Activated T-helper 2 cell treated with anti-CD3 and anti-CD28 coated beads, Interferon-gamma antibody, Interleukin-2, Interleukin-4, amounts not matched to agents 10 μg/mL and 5 μg/mL and 100 μg/mL, durations not matched to agents 14 hours and 24 hours and 36 hours (primary cell): ENCODE data around the gene PPP1R7. TPM values are rescaled to one million over a fixed set of nuclear protein-coding genes. Genes with fewer than 3 reads are reported as not detected.

Experiments used
- DNase-seq: peaks from one replicate; pipeline ENCODE4 v3.0.0; 2021; ENCODE audit warnings: low spot score
- H3K27ac Mint-ChIP-seq: one replicate; pipeline ENCODE4 v1.8.0; 2021; ENCODE audit warnings: mixed read lengths
- H3K27me3 Mint-ChIP-seq: one replicate; pipeline ENCODE4 v1.8.0; 2021; ENCODE audit warnings: low read depth, mixed read lengths
- H3K36me3 Mint-ChIP-seq: one replicate; pipeline ENCODE4 v1.8.0; 2021; ENCODE audit warnings: low read depth, mixed read lengths
- H3K4me1 Mint-ChIP-seq: one replicate; pipeline ENCODE4 v1.8.0; 2021; ENCODE audit warnings: low read depth, mixed read lengths
- H3K4me3 Mint-ChIP-seq: one replicate; pipeline ENCODE4 v1.8.0; 2021; ENCODE audit warnings: low read depth, mild to moderate bottlenecking, moderate library complexity, mixed read lengths
- H3K9me3 Mint-ChIP-seq: one replicate; pipeline ENCODE4 v1.8.0; 2021; ENCODE audit warnings: mixed read lengths
- intact Hi-C: fragments of 100-400 bp; cut with micrococcal nuclease; formaldehyde crosslinking; loops from one replicate; pipeline ENCODE4 v1.15.1; 2023
- total RNA-seq: library from RNA; stranded (reverse); gene quantifications from 2 replicates; pipeline ENCODE4 v1.2.3, GENCODE V29; 2022

The PPP1R7 gene
- total RNA-seq, 1 donor from 2014 or later: 101 TPM

- no peaks in the 10 kb centered on the region for H3K9me3 Mint-ChIP-seq
- H3K27ac Mint-ChIP-seq: peak overlapping the region; percentile 60
- DNase-seq: no peak
- H3K36me3 Mint-ChIP-seq: peaks cover 25% of the 10 kb centered on the region
- H3K4me1 Mint-ChIP-seq: peaks cover 40% of the 10 kb centered on the region
- intact Hi-C loops: loop anchor here (1.0 to 10.0 kb wide), 3 partner anchors 205 to 586 kb away; partner anchors contain the start of genes ATG4B, DUSP28, FARP2 and RNPEPL1
- H3K27me3 Mint-ChIP-seq: no peaks in the 10 kb centered on the region
- H3K4me3 Mint-ChIP-seq: peak overlapping the region; percentile 96
These were observed 628 bp downstream of the PPP1R7 start for GRCh38 chr2:241150660-241151530.

- intact Hi-C loops: loop anchor here (10.0 kb wide), 2 partner anchors 483 to 587 kb away; partner anchors contain the start of genes ATG4B, DUSP28, RNPEPL1 and THAP4
- Mint-ChIP-seq H3K9me3 (no peaks in the 10 kb centered on the region), H3K27me3 (no peaks in the 10 kb centered on the region), H3K4me1 (peaks cover 40% of the 10 kb centered on the region), H3K27ac (peak overlapping the region; percentile 1), H3K4me3 (peak overlapping the region; percentile 96), H3K36me3 (peaks cover 28% of the 10 kb centered on the region)
- DNase-seq: no peak
These were observed 1.8 kb downstream of the PPP1R7 start for GRCh38 chr2:241151934-241152660.

- no peak for DNase-seq
- H3K4me3 Mint-ChIP-seq: no peak overlapping the region
- H3K27me3 Mint-ChIP-seq: no peaks in the 10 kb centered on the region
- peak overlapping the region; percentile 71 for H3K27ac Mint-ChIP-seq
- H3K36me3 Mint-ChIP-seq: peaks cover 42% of the 10 kb centered on the region
- no peaks in the 10 kb centered on the region for H3K9me3 Mint-ChIP-seq
- intact Hi-C loops: loop anchor here (10.0 kb wide), 2 partner anchors 481 to 589 kb away; partner anchors contain the start of genes ATG4B, DUSP28, RNPEPL1 and THAP4
- peaks cover 31% of the 10 kb centered on the region for H3K4me1 Mint-ChIP-seq
These were observed 3.3 kb downstream of the PPP1R7 start for GRCh38 chr2:241153616-241154015.

GRCh38 chr2:241154915-241155314 lies 4.6 kb downstream of the PPP1R7 start:
- H3K4me3 Mint-ChIP-seq: no peak overlapping the region
- no peaks in the 10 kb centered on the region for H3K9me3 Mint-ChIP-seq
- intact Hi-C loops: loop anchor here (10.0 kb wide), 2 partner anchors 480 to 590 kb away; partner anchors contain the start of genes ATG4B, DUSP28, RNPEPL1 and THAP4
- peaks cover 31% of the 10 kb centered on the region for H3K4me1 Mint-ChIP-seq
- no peak for DNase-seq
- peaks cover 54% of the 10 kb centered on the region for H3K36me3 Mint-ChIP-seq
- no peaks in the 10 kb centered on the region for H3K27me3 Mint-ChIP-seq
- H3K27ac Mint-ChIP-seq: peak overlapping the region; percentile 75

- Mint-ChIP-seq H3K4me3 (no peak overlapping the region), H3K27me3 (no peaks in the 10 kb centered on the region), H3K27ac (peak overlapping the region; percentile 17), H3K36me3 (peaks cover 58% of the 10 kb centered on the region), H3K4me1 (peaks cover 27% of the 10 kb centered on the region), H3K9me3 (no peaks in the 10 kb centered on the region)
- intact Hi-C loops: loop anchor here (10.0 kb wide), 2 partner anchors 479 to 591 kb away; partner anchors contain the start of genes ATG4B, DUSP28, RNPEPL1 and THAP4
- no peak for DNase-seq
These were observed 5.7 kb downstream of the PPP1R7 start for GRCh38 chr2:241155936-241156335.

GRCh38 chr2:241156971-241157441 lies 6.7 kb downstream of the PPP1R7 start:
- Mint-ChIP-seq H3K9me3 (no peaks in the 10 kb centered on the region), H3K4me1 (peaks cover 17% of the 10 kb centered on the region), H3K4me3 (no peak overlapping the region), H3K36me3 (peaks cover 63% of the 10 kb centered on the region), H3K27me3 (no peaks in the 10 kb centered on the region), H3K27ac (no peak overlapping the region)
- intact Hi-C loops: loop anchor here (10.0 kb wide), 2 partner anchors 478 to 592 kb away; partner anchors contain the start of genes ATG4B, DUSP28, RNPEPL1 and THAP4
- DNase-seq: no peak

- intact Hi-C loops: loop anchor here (10.0 kb wide), 2 partner anchors 477 to 593 kb away; partner anchors contain the start of genes ATG4B, DUSP28, RNPEPL1 and THAP4
- Mint-ChIP-seq H3K27me3 (no peaks in the 10 kb centered on the region), H3K4me1 (peaks cover 11% of the 10 kb centered on the region), H3K27ac (peak overlapping the region; percentile 47), H3K36me3 (peaks cover 61% of the 10 kb centered on the region), H3K4me3 (no peak overlapping the region), H3K9me3 (no peaks in the 10 kb centered on the region)
- no peak for DNase-seq
These were observed 7.7 kb downstream of the PPP1R7 start for GRCh38 chr2:241157841-241158545.

- intact Hi-C loops: loop anchor here (10.0 kb wide), 2 partner anchors 476 to 594 kb away; partner anchors contain the start of genes ATG4B, DUSP28, RNPEPL1 and THAP4
- Mint-ChIP-seq H3K27ac (peak overlapping the region; percentile 47), H3K27me3 (no peaks in the 10 kb centered on the region), H3K36me3 (peaks cover 61% of the 10 kb centered on the region), H3K9me3 (no peaks in the 10 kb centered on the region), H3K4me3 (no peak overlapping the region), H3K4me1 (peaks cover 5% of the 10 kb centered on the region)
- no peak for DNase-seq
These were observed 8.3 kb downstream of the PPP1R7 start for GRCh38 chr2:241158546-241158900.

- Mint-ChIP-seq H3K27ac (no peak overlapping the region), H3K4me1 (peaks cover 3% of the 10 kb centered on the region), H3K36me3 (peaks cover 64% of the 10 kb centered on the region), H3K4me3 (no peak overlapping the region), H3K9me3 (no peaks in the 10 kb centered on the region), H3K27me3 (no peaks in the 10 kb centered on the region)
- intact Hi-C loops: loop anchor here (10.0 kb wide), 2 partner anchors 476 to 594 kb away; partner anchors contain the start of genes ATG4B, DUSP28, RNPEPL1 and THAP4
- DNase-seq: no peak
These were observed 8.8 kb downstream of the PPP1R7 start for GRCh38 chr2:241159116-241159515.

GRCh38 chr2:241160318-241160717 lies 10.1 kb downstream of the PPP1R7 start:
- Mint-ChIP-seq H3K27ac (no peak overlapping the region), H3K27me3 (no peaks in the 10 kb centered on the region), H3K4me3 (no peak overlapping the region), H3K9me3 (no peaks in the 10 kb centered on the region), H3K4me1 (peaks cover 3% of the 10 kb centered on the region), H3K36me3 (peaks cover 61% of the 10 kb centered on the region)
- no peak for DNase-seq
- intact Hi-C loops: no loop called here

GRCh38 chr2:241161646-241162281 lies 11.5 kb downstream of the PPP1R7 start:
- Mint-ChIP-seq H3K4me1 (peaks cover 1% of the 10 kb centered on the region), H3K36me3 (peaks cover 68% of the 10 kb centered on the region), H3K27me3 (no peaks in the 10 kb centered on the region), H3K27ac (no peak overlapping the region), H3K4me3 (no peak overlapping the region), H3K9me3 (no peaks in the 10 kb centered on the region)
- intact Hi-C loops: no loop called here
- DNase-seq: no peak
